Measurements from ENCODE around the gene FYB2.

Gene FYB2

DNA sequence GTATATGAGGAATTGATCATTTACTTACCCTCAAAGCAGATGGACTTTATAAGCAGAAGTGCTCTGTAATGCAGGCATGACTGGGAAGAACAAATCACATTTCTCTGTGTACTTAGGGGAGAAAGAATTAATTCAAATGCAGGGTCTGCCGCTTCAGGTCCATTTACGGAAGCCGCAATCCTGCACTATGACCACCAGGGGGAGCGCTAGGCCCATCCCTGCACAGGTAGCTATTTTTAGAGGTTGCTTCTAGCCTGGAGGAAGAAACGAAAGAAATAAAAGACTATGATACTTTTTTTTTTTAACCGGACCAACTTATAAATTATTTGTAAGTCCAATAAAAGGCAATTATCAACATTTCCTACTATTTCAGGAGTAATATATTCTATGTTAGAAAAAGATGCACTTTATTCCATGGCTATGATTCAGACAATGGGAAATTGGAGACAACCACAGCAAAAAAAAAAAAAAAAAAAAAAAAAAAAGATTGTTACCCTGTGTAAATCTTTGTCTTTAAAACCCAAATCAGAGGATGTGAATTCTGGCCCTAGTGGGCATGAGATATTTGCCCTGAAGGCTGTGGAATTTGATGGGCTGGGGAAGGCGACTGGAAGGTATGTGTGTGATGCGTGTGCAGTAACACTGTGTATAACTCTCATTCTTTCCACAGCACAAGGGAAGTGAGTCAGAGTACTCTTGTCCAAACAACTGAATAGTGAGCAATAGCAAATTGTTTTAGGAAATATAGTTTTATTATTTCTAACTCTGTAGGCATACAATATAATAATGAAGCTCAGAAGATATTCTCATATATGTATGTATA lies 12.9 kb upstream of the FYB2 start:
- DNase-seq, result peak; percentile 52

DNA sequence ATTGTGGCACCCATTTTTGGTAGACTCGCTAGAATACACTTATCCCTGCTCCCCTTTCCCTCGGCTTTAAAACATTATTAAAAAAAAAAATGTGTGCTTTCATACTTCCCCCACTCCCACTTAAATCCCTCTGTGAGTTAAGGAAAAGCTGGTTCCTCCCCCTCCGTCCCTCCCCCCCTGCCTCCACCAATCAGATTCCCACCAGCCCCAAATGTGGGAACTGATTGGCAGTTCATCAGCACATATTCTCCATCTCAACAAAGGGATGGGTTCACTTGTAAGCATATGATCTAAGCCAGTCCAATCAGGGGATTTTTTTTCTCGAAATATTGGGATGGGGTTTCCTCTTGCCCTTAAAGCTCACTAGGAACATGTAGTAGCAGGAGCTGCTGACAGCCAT lies 10.8 kb upstream of the FYB2 start:
- DNase-seq, result no peak

DNA sequence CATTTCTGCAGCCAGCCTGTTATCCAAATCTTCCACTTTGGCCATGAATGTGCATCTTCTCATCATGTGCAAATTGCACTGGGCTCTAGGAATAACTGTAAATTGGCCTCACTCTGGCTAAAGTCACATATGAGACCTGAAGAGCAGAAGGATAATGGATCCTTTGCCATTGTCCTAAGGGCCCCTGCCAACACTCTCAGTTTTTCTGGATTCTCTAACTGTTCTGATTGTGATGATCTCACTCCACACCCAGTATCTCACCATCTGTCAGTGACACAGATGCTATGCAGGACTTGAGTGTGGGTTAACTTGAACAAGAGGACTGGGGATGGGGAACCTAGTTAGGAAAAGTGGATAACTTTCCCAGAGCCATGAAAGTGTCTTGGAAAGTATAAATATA lies 8.5 kb upstream of the FYB2 start:
- no peak for DNase-seq

DNA sequence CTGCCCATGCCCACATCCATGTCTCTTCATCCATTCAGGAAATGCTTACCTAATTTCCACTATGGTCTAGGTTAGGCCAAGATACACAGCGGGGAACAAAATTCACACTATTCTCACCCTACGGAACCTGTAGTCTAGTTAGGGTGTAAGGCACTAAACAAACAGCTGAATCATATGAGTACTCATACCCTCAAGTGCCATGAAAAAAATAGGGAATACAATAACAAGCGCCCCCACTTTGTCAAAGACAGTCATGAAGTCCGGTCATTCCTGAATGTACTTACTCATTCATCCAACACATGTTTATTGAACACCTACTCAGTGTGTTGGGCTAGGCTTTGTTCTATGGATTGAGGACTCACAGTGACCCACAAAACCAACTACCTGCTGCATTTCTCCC lies 6.2 kb upstream of the FYB2 start:
- DNase-seq, result no peak

DNA sequence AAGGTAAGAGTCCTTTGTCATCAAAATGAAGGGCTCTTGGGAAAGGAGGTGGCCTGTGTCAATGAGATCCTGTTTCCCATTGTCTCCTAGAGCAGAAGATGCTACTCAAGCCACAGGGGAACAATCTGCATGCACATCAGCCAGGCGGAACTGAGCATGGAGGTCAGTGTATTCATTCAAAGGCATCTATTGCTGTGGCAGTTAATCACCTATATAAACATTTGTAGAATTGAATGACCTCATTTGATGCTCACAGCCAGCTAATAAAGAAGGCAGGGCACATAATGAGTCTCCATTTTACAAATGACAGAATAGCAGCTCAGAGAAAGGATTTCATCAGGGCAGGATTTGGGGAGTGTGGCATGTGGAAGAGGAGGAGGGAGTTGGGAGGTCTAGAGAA lies 5.7 kb upstream of the FYB2 start:
- DNase-seq, result no peak

DNA sequence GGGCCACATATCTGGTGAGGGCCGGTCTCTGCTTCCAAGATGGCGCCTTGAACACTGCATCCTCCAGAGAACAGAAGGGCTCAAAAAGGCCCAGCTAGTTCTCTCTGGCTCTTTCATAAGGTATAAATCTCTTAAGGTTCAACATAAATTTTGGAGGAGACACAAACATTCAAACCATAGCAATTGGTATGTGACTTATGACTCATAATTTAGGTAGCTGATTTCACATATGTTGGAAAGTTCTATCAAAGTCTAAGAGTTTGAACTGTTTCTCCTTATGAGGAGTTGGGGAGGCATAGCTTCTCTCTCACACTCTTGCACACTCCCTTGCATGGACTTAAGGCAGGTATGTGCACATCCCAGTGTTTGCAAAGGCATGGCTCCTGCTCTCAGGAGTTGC lies 5.1 kb upstream of the FYB2 start:
- no peak for DNase-seq

DNA sequence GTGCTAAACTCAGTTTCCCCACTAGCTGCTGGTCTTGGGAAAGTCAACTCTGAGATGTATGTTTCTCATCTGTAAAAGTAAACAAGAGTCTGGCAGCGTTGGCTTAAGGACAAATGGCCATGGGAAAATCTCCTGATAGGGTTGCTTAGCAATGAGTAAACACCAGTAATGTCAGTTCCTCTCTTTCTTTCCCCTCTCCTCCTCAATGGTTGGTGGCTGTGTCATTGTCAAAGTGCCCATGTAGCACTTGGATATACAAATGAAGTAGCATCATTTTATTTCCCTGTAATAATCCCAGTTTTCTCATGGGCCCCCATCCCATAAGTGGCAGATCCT lies 2.2 kb upstream of the FYB2 start:
- DNase-seq, result no peak

DNA sequence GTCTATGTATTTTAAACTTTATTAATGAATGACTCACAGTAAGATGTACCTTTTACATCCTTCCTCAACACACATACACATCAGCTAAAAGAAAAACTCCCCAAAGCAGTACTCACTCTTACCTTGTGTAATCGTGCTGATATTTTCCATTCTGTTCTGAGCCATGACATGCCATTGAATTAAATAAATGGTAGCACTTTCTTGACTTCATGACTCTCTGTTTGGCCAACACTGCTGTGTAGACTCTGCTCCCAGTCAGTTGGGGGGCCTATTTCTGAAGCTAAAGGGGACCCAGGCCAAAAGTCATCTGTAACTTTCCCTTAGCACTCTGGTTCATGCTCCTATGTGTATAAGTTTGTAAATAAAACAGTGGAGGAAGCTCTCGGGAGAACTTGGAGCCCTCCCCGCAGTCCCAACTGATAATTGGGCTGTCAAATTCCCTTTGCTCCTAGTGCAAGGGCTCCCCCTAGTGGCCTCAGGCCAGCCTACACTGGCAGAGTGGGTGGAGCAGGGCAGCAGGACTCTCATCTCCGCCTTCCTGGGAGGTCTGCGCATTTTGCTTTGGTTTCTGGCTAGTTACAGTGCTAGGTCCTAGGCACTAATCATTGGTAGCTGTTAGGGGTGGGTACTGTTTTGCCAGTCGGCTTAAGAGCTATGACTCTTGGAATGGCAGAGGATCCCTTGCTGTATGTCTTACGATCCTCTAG lies 1.7 kb upstream of the FYB2 start:
- peak; percentile 17 for DNase-seq

DNA sequence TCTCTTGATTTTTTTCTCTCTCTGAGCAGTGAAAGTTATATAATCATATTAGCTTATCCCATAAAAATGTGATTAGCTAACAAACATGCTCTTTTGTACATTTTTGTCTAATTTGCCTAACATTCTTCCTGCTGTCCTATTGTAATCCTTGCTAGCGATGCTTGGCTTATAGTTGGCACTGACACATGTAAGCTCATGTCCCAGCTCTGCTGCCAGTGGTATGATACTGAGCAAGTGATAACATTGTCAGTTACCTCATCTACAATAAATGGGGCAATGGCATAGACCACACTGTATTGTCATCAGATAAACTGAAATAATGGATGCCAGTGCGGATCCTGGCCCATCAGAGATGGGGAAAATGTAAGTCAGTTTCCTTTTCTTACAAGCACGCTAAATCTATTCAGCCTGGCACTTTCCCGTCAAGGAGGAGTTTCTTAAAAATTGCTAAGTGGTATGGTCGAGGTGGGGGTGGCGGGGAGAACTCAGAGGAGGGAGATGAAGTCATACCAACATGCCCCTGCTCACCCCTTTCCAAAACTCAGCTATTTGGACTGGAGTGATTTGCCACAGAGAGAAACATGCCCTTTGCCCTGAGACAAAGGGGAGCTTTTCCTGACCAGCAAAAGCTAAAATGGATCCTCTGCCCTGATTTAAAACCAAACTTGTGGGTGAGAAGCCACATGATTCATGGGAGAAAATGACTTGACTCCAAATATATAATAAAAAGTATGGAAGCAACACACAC lies 1.3 kb downstream of the FYB2 start:
- DNase-seq, result no peak

DNA sequence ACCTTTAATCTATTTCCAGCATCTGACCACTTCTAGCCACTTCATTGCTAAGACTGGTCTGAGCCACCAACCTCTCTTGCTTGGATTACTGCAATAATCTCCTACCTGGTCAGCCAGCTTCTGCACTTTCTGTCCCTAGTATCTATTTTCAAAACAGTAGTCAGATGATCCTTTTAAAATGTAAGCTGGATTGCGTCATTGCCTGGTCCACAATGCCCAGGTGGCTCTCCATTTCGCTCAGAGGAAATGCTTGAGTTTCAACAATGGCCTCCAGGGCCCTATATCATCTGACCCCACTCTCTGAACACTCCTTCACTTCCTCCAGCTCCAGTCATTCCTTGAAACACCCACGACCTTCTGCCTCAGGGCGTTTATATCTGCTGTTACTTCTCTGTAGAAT lies 2.3 kb downstream of the FYB2 start:
- no peak for DNase-seq

DNA sequence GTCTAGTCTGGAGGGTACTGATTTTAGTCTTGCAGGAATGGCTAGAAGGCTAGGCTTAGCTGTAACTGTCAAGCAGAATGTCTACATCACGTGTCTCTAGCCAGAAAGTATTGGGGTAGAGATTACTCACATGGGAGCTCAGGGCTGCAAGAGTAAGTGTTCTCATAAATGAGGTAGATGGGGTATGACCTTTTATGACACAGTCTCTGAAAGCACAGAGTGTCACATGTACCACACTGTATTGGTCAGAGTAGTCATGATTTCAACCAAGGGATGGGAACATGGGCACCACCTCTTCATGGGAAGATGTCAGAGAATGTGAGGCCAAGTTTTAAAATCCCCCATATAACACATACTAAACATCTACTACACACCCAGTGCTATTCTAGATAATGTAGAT lies 2.9 kb downstream of the FYB2 start:
- no peak for DNase-seq

DNA sequence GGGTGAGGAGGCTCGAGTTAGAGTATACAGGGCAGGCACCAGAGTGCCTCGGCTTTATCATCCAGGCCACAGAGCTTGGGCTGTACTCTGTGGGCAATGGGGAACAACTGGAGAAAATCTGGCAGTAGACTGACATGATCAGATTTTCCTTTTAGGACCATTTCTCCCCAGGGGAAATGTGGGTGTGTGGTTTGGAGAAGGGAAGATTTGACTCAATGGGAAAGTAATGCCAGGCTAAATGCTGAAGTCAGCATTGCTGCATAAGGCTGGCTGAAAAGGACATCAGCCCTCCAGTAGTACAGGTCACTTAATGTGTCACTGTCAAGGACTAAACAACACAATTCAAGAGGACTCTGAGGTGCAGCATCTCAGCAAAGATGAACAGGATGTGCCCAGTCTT lies 5.0 kb downstream of the FYB2 start:
- DNase-seq, result no peak

DNA sequence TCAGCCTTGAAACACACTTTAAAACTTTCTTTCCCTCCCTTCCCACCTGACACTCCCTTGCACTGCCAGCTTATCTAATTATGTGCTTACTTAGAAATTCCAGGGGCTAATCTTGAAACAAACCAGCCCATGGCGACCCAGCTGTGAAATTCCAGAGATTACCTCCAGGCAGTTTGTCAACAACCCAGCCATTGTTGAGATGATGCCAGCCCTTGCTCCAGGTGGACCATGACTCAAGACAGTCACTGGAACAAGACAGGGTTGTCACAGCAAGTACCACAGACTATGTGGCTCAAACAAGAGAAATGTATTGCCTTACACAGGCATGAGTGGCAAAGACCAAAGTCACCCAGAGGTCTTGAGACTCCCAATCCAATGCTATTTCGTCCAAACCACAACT lies 7.9 kb downstream of the FYB2 start:
- no peak for DNase-seq

DNA sequence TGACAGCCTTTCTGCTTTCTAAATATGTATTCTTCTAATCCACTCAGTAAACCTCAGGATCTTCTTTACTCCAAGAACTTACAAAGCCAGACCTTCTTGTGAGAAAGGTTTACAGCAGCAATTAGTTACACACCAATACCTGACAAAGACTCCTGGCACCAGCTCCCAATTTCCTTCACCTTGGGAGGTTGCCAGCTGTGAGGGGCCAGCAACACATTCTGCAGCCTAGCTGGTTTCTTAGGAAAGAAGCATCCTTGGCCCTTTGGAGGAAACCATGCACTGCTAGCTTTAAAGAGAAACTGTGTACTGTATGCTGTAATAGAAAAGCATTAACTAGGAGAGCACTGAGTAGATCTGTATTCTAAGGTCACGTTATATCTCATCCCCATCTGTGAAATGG lies 10.8 kb downstream of the FYB2 start:
- DNase-seq, result no peak

DNA sequence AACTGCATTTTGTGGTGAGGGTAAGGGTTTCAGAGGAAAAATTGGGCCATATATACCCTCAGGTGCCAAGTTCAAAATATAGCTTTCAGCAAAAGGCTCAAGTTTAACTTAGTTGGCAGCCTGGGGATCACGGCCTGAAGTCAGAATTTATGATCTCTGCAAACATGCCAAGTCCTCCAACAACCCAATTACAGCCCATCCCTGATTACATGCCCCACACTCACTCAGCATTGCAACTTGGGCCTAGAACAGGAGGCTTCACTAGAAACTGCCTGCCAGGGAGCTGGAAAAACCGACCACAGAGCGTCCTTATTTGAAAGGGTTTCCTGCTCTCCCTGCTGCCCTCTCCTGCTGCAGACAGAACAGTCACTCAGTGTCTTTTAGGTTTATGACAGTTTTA lies 12.4 kb downstream of the FYB2 start:
- DNase-seq, result no peak

DNA sequence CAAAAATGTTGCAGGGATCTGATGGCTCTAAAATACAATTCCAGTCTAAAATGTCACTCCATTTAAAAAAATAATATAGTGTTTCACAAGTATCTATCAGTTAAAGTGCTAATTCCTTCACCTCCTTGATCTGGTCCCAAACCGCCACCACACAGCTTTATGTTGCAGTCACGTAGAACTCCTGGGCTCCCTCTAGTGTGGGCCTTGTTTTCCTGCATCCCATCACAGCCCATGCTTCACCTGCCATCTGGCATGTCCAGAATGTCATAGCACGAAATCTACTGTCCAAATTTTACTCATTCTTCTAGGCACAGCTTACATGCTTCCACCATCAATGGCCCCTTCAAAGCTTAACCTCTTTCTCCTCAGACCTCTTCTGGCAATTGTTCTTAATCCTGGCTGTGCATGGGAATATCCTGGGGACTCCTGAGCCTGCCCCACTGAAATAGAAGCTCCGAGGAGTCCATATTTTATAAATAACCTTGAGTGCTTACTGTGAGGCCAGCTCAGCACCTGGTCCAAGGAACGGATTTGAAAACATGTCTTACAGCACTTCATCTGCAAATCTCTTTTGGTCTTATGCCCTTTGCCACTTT lies 15.5 kb downstream of the FYB2 start:
- DNase-seq, result no peak

DNA sequence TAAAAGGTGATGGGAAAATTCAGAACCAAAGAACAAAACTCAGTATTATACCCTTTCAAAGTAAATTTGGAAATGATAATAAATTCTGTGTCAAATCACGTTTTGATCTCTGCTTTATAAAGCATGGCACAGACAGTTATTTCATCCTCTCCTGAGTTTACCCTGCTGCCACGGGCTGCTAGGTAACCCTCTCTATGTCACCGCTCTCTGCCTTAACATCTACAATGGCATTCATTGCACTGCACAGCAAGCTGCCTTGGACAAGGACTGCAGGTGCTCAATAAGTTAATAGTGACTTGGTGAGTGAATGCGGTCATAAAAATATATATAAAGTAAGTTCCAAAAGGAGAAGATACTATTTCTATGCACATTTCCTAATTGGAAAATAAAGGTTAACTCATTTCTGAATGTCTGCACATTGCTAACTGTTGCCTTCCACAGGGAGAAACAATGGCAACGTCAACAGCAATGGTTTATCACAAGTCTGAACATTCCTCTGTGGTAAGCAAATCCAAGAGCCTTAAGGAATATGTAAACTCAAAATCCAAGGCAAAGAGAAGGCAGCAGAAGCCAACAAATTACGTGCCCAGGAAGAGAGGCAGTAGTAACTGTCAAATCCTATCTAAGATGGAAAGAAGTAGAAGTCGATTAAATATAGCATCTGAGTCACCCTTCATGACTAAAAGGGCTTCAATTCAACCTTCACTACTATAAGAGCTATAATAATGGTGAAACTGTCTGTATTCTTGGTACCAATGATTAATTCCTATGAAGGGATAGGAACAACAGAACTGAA lies 19.4 kb downstream of the FYB2 start:
- no peak for DNase-seq

DNA sequence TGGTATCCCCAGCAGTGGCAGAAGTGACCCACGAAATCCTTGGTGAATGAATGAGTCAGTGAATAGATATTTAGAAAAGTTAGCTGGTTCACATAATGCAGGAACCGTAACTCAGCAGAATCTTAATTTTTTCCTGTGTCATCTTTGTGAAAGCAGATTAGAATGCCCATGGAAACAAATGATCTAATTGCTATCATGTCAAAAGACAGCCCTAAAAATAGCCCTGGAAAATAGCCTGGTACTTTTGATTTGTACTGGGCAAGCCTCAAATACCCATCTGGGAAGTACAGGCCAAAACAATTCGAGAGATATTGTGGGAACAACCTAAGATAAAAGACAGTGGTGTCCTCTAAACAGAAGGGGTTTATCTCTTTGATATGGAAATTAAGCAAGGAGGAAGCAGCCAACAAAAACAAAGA lies 21.1 kb downstream of the FYB2 start:
- DNase-seq, result no peak

DNA sequence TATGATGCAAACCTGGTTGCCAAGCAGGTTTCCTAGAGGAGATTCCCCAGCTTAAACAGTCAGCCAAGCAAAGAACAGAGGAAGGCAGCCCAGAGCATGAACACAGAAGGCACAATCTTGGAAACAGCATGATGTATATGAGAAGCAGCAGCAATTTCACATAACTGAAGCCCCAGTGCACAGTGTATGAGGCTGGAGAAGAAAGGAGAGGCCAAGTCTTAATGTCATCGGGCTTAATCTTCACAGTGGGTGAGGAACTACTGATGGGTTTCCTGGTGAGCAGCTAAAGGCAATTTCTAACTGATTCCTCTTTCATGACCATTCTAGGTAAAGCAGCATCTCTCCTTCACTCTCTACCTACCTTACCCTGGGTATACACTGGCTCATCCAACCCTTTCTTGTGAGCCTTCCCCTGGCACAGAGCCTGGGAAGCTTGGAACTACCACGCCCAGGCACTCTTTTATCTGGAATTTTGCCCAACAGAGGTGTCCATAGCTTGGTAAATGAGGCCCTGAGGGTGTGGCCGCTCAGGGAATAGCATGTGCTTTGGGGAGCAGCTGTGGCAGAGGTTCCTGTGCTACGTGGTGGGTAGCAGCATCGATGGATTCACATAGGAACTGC lies 22.0 kb downstream of the FYB2 start:
- DNase-seq, result no peak

DNA sequence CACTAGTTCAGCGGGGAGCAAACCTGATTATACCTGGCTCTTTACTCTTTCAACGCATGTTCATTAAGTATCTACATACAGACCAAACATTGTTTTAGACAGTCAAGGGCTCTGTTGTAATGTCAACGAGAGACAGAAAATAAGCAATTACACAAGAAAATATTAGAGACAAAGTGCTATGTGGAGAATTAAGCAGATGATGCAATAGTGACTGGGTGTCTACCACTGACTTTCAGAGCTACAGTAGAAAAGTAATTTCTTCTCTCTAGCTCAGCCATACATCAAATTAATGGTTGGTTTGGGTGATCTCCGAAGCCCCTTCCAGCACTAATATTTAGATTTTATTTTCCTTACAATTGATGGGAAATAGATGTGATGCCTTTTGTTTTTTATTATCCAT lies 23.3 kb downstream of the FYB2 start:
- no peak for DNase-seq

DNA sequence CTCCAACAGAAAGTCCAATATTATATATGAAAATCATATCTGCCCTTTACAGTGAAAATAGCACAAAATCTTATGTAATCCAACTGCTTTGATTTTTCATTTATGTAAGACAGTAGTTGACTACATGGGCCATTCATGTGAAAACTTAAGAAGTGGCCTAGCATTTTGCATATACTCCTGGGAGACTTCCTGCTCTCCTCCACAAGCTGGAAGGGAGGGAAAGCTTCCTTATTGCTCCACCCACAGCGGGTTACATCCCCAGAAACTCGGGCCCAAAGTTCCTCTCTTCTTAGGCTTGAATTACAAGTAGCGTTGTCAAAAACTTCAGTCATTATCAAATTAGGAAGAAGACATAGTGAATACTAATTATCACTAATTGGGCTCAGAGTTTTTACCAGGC lies 29.2 kb downstream of the FYB2 start:
- no peak for DNase-seq

DNA sequence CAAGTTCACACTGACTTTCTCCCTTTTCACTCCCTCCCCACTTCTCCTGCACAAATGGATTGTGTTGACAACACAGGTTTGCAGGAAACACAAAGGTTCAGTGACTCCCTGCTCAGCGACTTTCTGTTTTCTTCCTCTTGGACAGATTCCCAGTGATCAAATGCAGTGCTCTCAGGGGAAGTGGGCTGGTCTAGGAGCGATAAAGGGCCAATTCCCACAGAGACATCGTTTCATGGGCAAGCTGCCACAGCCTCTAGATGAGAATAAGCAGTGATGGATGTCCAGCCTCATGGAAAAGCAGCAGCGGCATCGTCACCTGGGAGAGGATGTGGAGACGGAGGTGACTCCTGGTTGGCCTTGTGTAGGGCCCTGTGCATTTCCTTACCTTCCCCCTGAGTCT lies 30.6 kb downstream of the FYB2 start:
- DNase-seq, result no peak

All from central memory CD4-positive, alpha-beta T cell (primary cell).